Astrocyte of the spinal cord (primary cell): ENCODE data around the gene KPNA3.
A peak's percentile ranks its signal among the peaks of the same experiment; 100 is the strongest.

ENCODE experiments used
- DNase-seq: peaks from one replicate; pipeline ENCODE4 v3.0.0; 2011; ENCODE audit warnings: low read depth, low spot score
- H3K4me3 ChIP-seq: 2 replicates; pipeline ENCODE4 v1.5.1; 2011; ENCODE audit warnings: low read depth, mild to moderate bottlenecking, low read length, moderate library complexity
- CTCF ChIP-seq: IDR thresholded peaks from 2 replicates; pipeline ENCODE4 v1.5.1; 2012; ENCODE audit warnings: low read depth, mild to moderate bottlenecking, low read length, inconsistent platforms
- in situ Hi-C: cut with HindIII; loops from 2 replicates; pipeline ENCODE4 v1.10.0; 2017; ENCODE audit warnings: low sequenced_read_pairs

The KPNA3 gene

GRCh38 chr13:49701491-49701890, 91.0 kb downstream of the KPNA3 start:
- in situ Hi-C loops: no loop called here
- no peak for DNase-seq
- no peak for TF ChIP-seq CTCF
- no peak overlapping the region for H3K4me3 ChIP-seq

GRCh38 chr13:49697468-49697867, 95.0 kb downstream of the KPNA3 start:
- in situ Hi-C loops: no loop called here
- no peak overlapping the region for H3K4me3 ChIP-seq
- TF ChIP-seq CTCF: no peak
- no peak for DNase-seq

- in situ Hi-C loops: no loop called here
- TF ChIP-seq CTCF: no peak
- DNase-seq: no peak
- H3K4me3 ChIP-seq: no peak overlapping the region
Measured at GRCh38 chr13:49694446-49694845, 98.0 kb downstream of the KPNA3 start.

GRCh38 chr13:49693877-49694276, 98.6 kb downstream of the KPNA3 start:
- H3K4me3 ChIP-seq: no peak overlapping the region
- no peak for DNase-seq
- no peak for TF ChIP-seq CTCF
- in situ Hi-C loops: no loop called here

GRCh38 chr13:49693191-49693733, 99.2 kb downstream of the KPNA3 start:
- DNase-seq: no peak
- TF ChIP-seq CTCF: no peak
- H3K4me3 ChIP-seq: no peak overlapping the region
- in situ Hi-C loops: no loop called here

- no peak for TF ChIP-seq CTCF
- H3K4me3 ChIP-seq: peak within 1 kb of the TSS; percentile 82
- DNase-seq: peak; percentile 91
- in situ Hi-C loops: no loop called here
Measured at GRCh38 chr13:49690995-49691784, 101.3 kb downstream of the KPNA3 start, which contains the start of gene EBPL. Gene EBPL, minus strand, starts transcription at chr13:49691486. Its CDS starts 62 bp downstream, at chr13:49691424.
